Measurements from ENCODE around the gene PTCD1. TPM values are rescaled to one million over a fixed set of nuclear protein-coding genes. Genes with fewer than 3 reads are reported as not detected.

PTCD1 gene
- total and polyA plus RNA-seq, 2 of the 8 experiments (the other 6 are each of a cell fraction or from before 2014, with no cell fraction given) = 7.5 to 7.6 TPM

DNA sequence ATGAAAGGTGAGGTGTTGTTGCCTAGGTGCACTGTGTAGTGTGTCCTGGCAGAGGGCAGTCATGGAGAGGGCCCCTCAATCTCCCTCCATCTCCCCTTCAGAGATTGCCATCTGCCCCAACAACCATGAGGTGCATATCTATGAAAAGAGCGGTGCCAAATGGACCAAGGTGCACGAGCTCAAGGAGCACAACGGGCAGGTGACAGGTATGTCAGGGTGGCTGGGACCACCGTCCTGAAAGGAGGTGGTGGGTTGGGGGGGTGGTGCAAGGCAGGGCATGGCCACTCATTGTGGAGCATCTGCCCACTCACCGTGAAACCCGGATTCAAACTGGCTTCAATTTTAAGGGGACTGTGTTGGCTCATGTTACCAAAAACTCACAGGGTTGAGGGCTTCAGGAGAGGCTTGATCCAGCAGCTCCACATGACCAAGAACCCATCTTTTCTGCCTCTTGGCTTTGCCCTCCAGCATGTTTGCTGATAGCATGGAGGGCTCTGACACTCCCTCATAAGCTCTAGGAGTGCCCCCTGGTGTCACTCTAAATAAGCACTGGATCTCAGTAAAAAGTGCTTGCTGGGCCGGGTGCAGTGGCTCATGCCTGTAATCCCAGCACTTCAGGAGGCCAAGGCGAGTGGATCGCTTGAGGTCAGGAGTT is 51.9 kb downstream of the PTCD1 start (continued):
- TF ChIP-seq CHD7 (IDR thresholded peaks at IDR 0.05; ENCODE audit: insufficient replicate concordance, low read length) = no peak
- TF ChIP-seq TEAD4 (IDR thresholded peaks at IDR 0.05; ENCODE audit: low read depth, low read length) = no peak
- TF ChIP-seq CREB1 (IDR thresholded peaks at IDR 0.05) = no peak
- TF ChIP-seq CHD2 (IDR thresholded peaks at IDR 0.05; ENCODE audit: low read length) = no peak
- no peak for TF ChIP-seq SP1 (IDR thresholded peaks at IDR 0.05; ENCODE audit: low read depth, low read length)
- TF ChIP-seq MAX (IDR thresholded peaks at IDR 0.05) = 0 out of 2 replicates have a peak, but pooled peaks have one; percentile 22
- TF ChIP-seq PHF8 (conservative IDR thresholded peaks at IDR 0.05; ENCODE audit: low read depth, low read length) = no peak
- TF ChIP-seq, protein P1, sequence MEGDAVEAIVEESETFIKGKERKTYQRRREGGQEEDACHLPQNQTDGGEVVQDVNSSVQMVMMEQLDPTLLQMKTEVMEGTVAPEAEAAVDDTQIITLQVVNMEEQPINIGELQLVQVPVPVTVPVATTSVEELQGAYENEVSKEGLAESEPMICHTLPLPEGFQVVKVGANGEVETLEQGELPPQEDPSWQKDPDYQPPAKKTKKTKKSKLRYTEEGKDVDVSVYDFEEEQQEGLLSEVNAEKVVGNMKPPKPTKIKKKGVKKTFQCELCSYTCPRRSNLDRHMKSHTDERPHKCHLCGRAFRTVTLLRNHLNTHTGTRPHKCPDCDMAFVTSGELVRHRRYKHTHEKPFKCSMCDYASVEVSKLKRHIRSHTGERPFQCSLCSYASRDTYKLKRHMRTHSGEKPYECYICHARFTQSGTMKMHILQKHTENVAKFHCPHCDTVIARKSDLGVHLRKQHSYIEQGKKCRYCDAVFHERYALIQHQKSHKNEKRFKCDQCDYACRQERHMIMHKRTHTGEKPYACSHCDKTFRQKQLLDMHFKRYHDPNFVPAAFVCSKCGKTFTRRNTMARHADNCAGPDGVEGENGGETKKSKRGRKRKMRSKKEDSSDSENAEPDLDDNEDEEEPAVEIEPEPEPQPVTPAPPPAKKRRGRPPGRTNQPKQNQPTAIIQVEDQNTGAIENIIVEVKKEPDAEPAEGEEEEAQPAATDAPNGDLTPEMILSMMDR (IDR thresholded peaks at IDR 0.05; ENCODE audit: control extremely low read depth in 1 of 3, insufficient read depth in 1 of 3, low read depth in 1 of 3, low read length in 3 of 3) = peak in 2 of 3 experiments; percentile 40 to 46; a peak in 3 of 4 replicates
- no peak for TF ChIP-seq POLR2A (IDR thresholded peaks at IDR 0.05; ENCODE audit: control extremely low read depth in 1 of 2, low read depth in 2 of 2, low read length in 2 of 2)
